H9 (cell line): Measurements from ENCODE around the gene TGFB1I1. TPM values are rescaled to one million over a fixed set of nuclear protein-coding genes. Genes with fewer than 3 reads are reported as not detected.

ENCODE experiments used
- DNase-seq: peaks from one replicate; pipeline ENCODE4 v3.0.0-alpha.2; 2017
- H2AFZ ChIP-seq: one replicate; pipeline ENCODE4 v1.6.1; 2013; ENCODE audit warnings: mild to moderate bottlenecking, low read length, control low read depth, moderate library complexity
- H2AK5ac ChIP-seq: 2 replicates; pipeline ENCODE4 v1.6.1; 2013; ENCODE audit warnings: low read length, control low read depth, mixed read lengths; ENCODE audit not compliant: insufficient read length
- H2BK120ac ChIP-seq: one replicate; pipeline ENCODE4 v1.6.1; 2013; ENCODE audit warnings: low read depth, mild to moderate bottlenecking, low read length, control low read depth, inconsistent platforms; ENCODE audit not compliant: poor library complexity, severe bottlenecking
- H2BK12ac ChIP-seq: 2 replicates; pipeline ENCODE4 v1.6.1; 2013; ENCODE audit warnings: low read length, control low read depth, mixed read lengths, low read depth; ENCODE audit not compliant: insufficient read length
- H2BK15ac ChIP-seq: 2 replicates; pipeline ENCODE4 v1.6.1; 2013; ENCODE audit warnings: low read depth, low read length, control low read depth
- H2BK20ac ChIP-seq: one replicate; pipeline ENCODE4 v1.6.1; 2013; ENCODE audit warnings: low read depth, mild to moderate bottlenecking, low read length, control low read depth, inconsistent platforms; ENCODE audit not compliant: poor library complexity, severe bottlenecking
- H2BK5ac ChIP-seq: 2 replicates; pipeline ENCODE4 v1.6.1; 2013; ENCODE audit warnings: low read length, control low read depth, mixed read lengths; ENCODE audit not compliant: insufficient read length
- H3K14ac ChIP-seq: 2 replicates; pipeline ENCODE4 v1.6.1; 2013; ENCODE audit warnings: low read length, control low read depth; ENCODE audit not compliant: insufficient read depth
- H3K18ac ChIP-seq: 2 replicates; pipeline ENCODE4 v1.6.1; 2013; ENCODE audit warnings: low read depth, mild to moderate bottlenecking, mixed read lengths, low read length, control low read depth; ENCODE audit not compliant: insufficient read length
- H3K23ac ChIP-seq: 2 replicates; pipeline ENCODE4 v1.6.1; 2013; ENCODE audit warnings: low read length, control low read depth, mixed read lengths, low read depth; ENCODE audit not compliant: insufficient read length
- H3K23me2 ChIP-seq: 2 replicates; pipeline ENCODE4 v1.6.1; 2013; ENCODE audit warnings: low read depth, mild to moderate bottlenecking, mixed read lengths, low read length, control low read depth; ENCODE audit not compliant: insufficient read length, poor library complexity, severe bottlenecking
- H3K27ac ChIP-seq: 2 replicates; pipeline ENCODE4 v1.5.1; 2013; ENCODE audit warnings: low read length, control low read depth, mixed read lengths, low read depth; ENCODE audit not compliant: insufficient read length
- H3K27me3 ChIP-seq: 2 replicates; pipeline ENCODE4 v1.6.1; 2013; ENCODE audit warnings: low read length, control low read depth, inconsistent platforms; ENCODE audit not compliant: insufficient read depth
- H3K4ac ChIP-seq: 2 replicates; pipeline ENCODE4 v1.6.1; 2013; ENCODE audit warnings: low read depth, mild to moderate bottlenecking, control low read depth, inconsistent platforms, low read length, moderate library complexity
- H3K4me1 ChIP-seq: 2 replicates; pipeline ENCODE4 v1.6.1; 2013; ENCODE audit warnings: low read length, control low read depth, inconsistent platforms; ENCODE audit not compliant: insufficient read depth
- H3K4me2 ChIP-seq: 2 replicates; pipeline ENCODE4 v1.6.1; 2013; ENCODE audit warnings: low read length, control low read depth, mixed read lengths; ENCODE audit not compliant: insufficient read length, insufficient read depth
- H3K56ac ChIP-seq: 2 replicates; pipeline ENCODE4 v1.6.1; 2013; ENCODE audit warnings: low read depth, mild to moderate bottlenecking, mixed read lengths, low read length, control low read depth; ENCODE audit not compliant: insufficient read length
- H3K79me1 ChIP-seq: 2 replicates; pipeline ENCODE4 v1.6.1; 2013; ENCODE audit warnings: low read depth, mild to moderate bottlenecking, moderate library complexity, low read length, control low read depth, inconsistent platforms; ENCODE audit not compliant: insufficient read depth, poor library complexity, severe bottlenecking
- H3K79me2 ChIP-seq: 2 replicates; pipeline ENCODE4 v1.6.1; 2013; ENCODE audit warnings: low read length, control low read depth, inconsistent platforms; ENCODE audit not compliant: insufficient read depth
- H3K9ac ChIP-seq: 2 replicates; pipeline ENCODE4 v1.6.1; 2013; ENCODE audit warnings: low read length, control low read depth, mixed read lengths; ENCODE audit not compliant: insufficient read length; ENCODE audit errors: extremely low read depth
- H3K9me3 ChIP-seq: one replicate; pipeline ENCODE4 v1.6.1; 2013; ENCODE audit warnings: low read depth, low read length, inconsistent platforms; ENCODE audit not compliant: control insufficient read depth
- H3T11ph ChIP-seq: one replicate; pipeline ENCODE4 v1.6.1; 2013; ENCODE audit warnings: mild to moderate bottlenecking, low read length, control low read depth, inconsistent platforms
- H4K20me1 ChIP-seq: one replicate; pipeline ENCODE4 v1.6.1; 2013; ENCODE audit not compliant: control insufficient read depth, insufficient read length, insufficient read depth
- H4K5ac ChIP-seq: 2 replicates; pipeline ENCODE4 v1.6.1; 2013; ENCODE audit warnings: low read depth, mild to moderate bottlenecking, mixed read lengths, low read length, control low read depth; ENCODE audit not compliant: insufficient read length
- H4K8ac ChIP-seq: replicated peaks from 2 replicates; pipeline ENCODE4 v1.6.1; 2013; ENCODE audit warnings: low read length, control low read depth, mixed read lengths, low read depth; ENCODE audit not compliant: insufficient read length
- H4K91ac ChIP-seq: 2 replicates; pipeline ENCODE4 v1.6.1; 2013; ENCODE audit warnings: low read depth, mild to moderate bottlenecking, moderate library complexity, mixed read lengths, low read length, control low read depth; ENCODE audit not compliant: insufficient read length
- H3K27ac Mint-ChIP-seq, 3 experiments: 2 replicates in 2 of 3; 3 replicates in 1 of 3; pipeline ENCODE4 v1.8.0; 2020 to 2021; ENCODE audit warnings: mixed read lengths in 3 of 3, mild to moderate bottlenecking in 1 of 3, moderate library complexity in 1 of 3
- H3K27me3 Mint-ChIP-seq: 2 replicates; pipeline ENCODE4 v1.8.0; 2021; ENCODE audit warnings: low read depth, mild to moderate bottlenecking, moderate library complexity, mixed read lengths
- H3K36me3 Mint-ChIP-seq, 3 experiments: 2 replicates in 2 of 3; 3 replicates in 1 of 3; pipeline ENCODE4 v1.8.0; 2020 to 2021; ENCODE audit warnings: low read depth in 3 of 3, mixed read lengths in 3 of 3; ENCODE audit not compliant: insufficient read depth in 1 of 3
- H3K4me1 Mint-ChIP-seq, 2 experiments: 2 replicates each; pipeline ENCODE4 v1.8.0; 2020; ENCODE audit warnings: mixed read lengths in 2 of 2
- H3K4me3 Mint-ChIP-seq, 2 experiments: 2 replicates in 1 of 2; 3 replicates in 1 of 2; pipeline ENCODE4 v1.8.0; 2020 to 2021; ENCODE audit warnings: mild to moderate bottlenecking in 2 of 2, mixed read lengths in 2 of 2, moderate library complexity in 1 of 2
- H3K9me3 Mint-ChIP-seq, 2 experiments: 2 replicates in 1 of 2; 3 replicates in 1 of 2; pipeline ENCODE4 v1.8.0; 2020; ENCODE audit warnings: mild to moderate bottlenecking in 2 of 2, mixed read lengths in 2 of 2, moderate library complexity in 1 of 2
- CTCF ChIP-seq: fragments of 200-600 bp; sonication (generic); conservative IDR thresholded peaks from 3 replicates; pipeline ENCODE4 v1.8.0; 2021; ENCODE audit warnings: antibody characterized with exemption, mild to moderate bottlenecking
- WGBS: extraction: QIAGEN DNeasy Blood & Tissue Kit; methylation state at CpG from one replicate; pipeline ENCODE4 v1.1.7; 2013; ENCODE audit warnings: missing lambda C conversion rate, low lambda C conversion rate, mixed read lengths; ENCODE audit not compliant: insufficient read length; ENCODE audit errors: extremely low coverage; 5-methylcytosine and 5-hydroxymethylcytosine counted together
- total RNA-seq: library from RNA; stranded (reverse); gene quantifications from 2 replicates; pipeline ENCODE4 v1.2.1, GENCODE V29; 2021

The TGFB1I1 gene
- total RNA-seq, 1 experiment from 2014 or later = 15.4 TPM

DNA sequence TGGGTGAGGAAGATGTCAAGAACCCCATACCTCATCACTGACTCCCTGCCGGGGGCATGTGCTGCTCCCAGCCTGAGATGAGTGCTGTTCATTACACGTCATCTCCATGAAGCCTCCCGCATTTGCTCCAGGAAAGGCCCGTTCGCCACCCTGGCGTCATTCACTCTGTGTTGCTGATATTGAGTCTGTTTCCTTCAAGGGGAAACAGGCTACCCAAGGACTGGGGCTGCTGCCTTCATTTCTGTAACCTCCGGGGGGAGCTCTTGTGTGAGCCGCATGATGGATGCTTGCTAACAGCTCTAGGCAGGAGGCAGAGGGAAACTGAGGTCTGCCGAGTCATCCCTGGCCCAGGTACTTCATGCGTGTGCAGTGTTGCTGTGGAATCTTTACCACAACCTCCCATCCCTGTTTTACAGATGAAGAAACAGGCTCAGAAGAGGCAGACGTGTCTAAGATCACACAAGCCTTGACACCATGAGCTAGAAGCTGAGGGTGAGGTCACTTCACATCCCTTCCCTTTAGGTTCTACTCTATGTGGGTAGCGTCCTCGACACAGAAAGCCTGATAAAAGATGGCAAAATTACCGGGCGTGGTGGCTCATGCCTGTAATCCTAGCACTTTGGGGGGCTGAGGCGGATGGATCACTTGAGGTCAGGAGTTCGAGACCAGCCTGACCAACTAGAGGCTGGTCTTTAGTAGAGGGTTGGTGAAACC lies 16.2 kb upstream of the TGFB1I1 start:
- no peaks in the 10 kb centered on the region; the same call in 1 of the 2 replicates for H3K79me2 ChIP-seq
- peak; percentile 49 for DNase-seq
- TF ChIP-seq CTCF = peak; percentile 70
- H3K23ac ChIP-seq = no peak overlapping the region
- no peaks in the 10 kb centered on the region for H3K9me3 Mint-ChIP-seq
- peaks cover 3% of the 10 kb centered on the region for H3K27me3 Mint-ChIP-seq
- H3K4me1 Mint-ChIP-seq = peaks cover 41 to 50% of the 10 kb centered on the region in 2 experiments
- peak overlapping the region; percentile 40 to 77 (median 69); a peak in 5 of 7 replicates for H3K27ac Mint-ChIP-seq
- H4K5ac ChIP-seq = no peak overlapping the region
- no peak overlapping the region for H3K9ac ChIP-seq
- no peaks in the 10 kb centered on the region for H3K9me3 ChIP-seq
- no CpG with 5 or more reads among the region's 17 CpGs for WGBS
- no peak overlapping the region for H4K8ac ChIP-seq
- no peak overlapping the region for H3K56ac ChIP-seq
- H3K14ac ChIP-seq = no peak overlapping the region
- H2BK20ac ChIP-seq = no peak overlapping the region
- no peak overlapping the region for H2AK5ac ChIP-seq
- no peak overlapping the region for H2BK12ac ChIP-seq
- H3T11ph ChIP-seq = no peak overlapping the region
- H3K4ac ChIP-seq = no peak overlapping the region
- no peak overlapping the region for H4K91ac ChIP-seq
- H3K4me3 Mint-ChIP-seq = peak overlapping the region in 1 of 2 experiments; percentile 18; a peak in 2 of 5 replicates
- peaks cover 8% of the 10 kb centered on the region for H3K23me2 ChIP-seq
- H3K27ac ChIP-seq = no peak overlapping the region
- H3K27me3 ChIP-seq = no peaks in the 10 kb centered on the region
- H3K4me2 ChIP-seq = peak overlapping the region; percentile 12
- no peak overlapping the region for H2AFZ ChIP-seq
- H2BK120ac ChIP-seq = no peak overlapping the region
- no peaks in the 10 kb centered on the region for H4K20me1 ChIP-seq
- H3K4me1 ChIP-seq = peaks cover 9% of the 10 kb centered on the region; the same call in 1 of the 2 replicates
- H2BK15ac ChIP-seq = no peak overlapping the region
- H3K18ac ChIP-seq = no peak overlapping the region
- H3K79me1 ChIP-seq = peaks cover 4% of the 10 kb centered on the region
- H2BK5ac ChIP-seq = no peak overlapping the region
- peaks cover 0 to 5% (median 0%) of the 10 kb centered on the region in 3 experiments; a peak in 4 of 7 replicates for H3K36me3 Mint-ChIP-seq
